Left lung (tissue), 10 donors: Measurements from ENCODE around the gene HSD17B1. TPM values are rescaled to one million over a fixed set of nuclear protein-coding genes. Genes with fewer than 3 reads are reported as not detected.
A peak's percentile ranks its signal among the peaks of the same experiment; 100 is the strongest.

Experiments
- ATAC-seq: fragments of 200-7000 bp; cut with Tn5 transposase; one replicate; pipeline ENCODE4 v1.9.1; 2020; ENCODE audit warnings: moderate library complexity
- DNase-seq, 4 donors: peaks; one replicate each; pipeline ENCODE4 v3.0.0-alpha.2; 2013 to 2020
- H3K27ac ChIP-seq, 2 donors: fragments of 200-600 bp; sonication (generic) in 1 of 2; one replicate each; pipeline versions ENCODE4 v1.5.0 to v1.8.0; 2020 to 2021
- H3K27me3 ChIP-seq, 2 donors: fragments of 200-600 bp; sonication (generic) in 1 of 2; one replicate each; pipeline versions ENCODE4 v1.5.0 to v1.8.0; 2020 to 2021
- H3K36me3 ChIP-seq, 2 donors: fragments of 200-600 bp; sonication (generic) in 1 of 2; one replicate each; pipeline versions ENCODE4 v1.5.0 to v1.8.0; 2020 to 2021
- H3K4me1 ChIP-seq, 2 donors: fragments of 200-600 bp; one replicate each; pipeline ENCODE4 v1.8.0; 2021
- H3K4me3 ChIP-seq, 2 donors: fragments of 200-600 bp; sonication (generic) in 1 of 2; one replicate each; pipeline versions ENCODE4 v1.5.0 to v1.8.0; 2020 to 2021; ENCODE audit warnings: mild to moderate bottlenecking in 1 of 2
- H3K9me3 ChIP-seq, 2 donors: fragments of 200-600 bp; sonication (generic) in 1 of 2; one replicate each; pipeline versions ENCODE4 v1.5.0 to v1.8.0; 2020 to 2021
- intact Hi-C, 2 donors: fragments of 100-400 bp; cut with DNase I; formaldehyde crosslinking; loops; one replicate each; pipeline versions ENCODE4 v1.11.2 to v1.14.2; 2022
- polyA plus RNA-seq, 6 donors: library from polyadenylated mRNA; unstranded; fragments of 120-200 nt; gene quantifications; one replicate each; pipeline ENCODE4 v1.2.1, GENCODE V29; 2013; ENCODE audit not compliant: insufficient read length in 6 of 6
- total RNA-seq, 2 donors: library from RNA; stranded (reverse); fragmentation: NEBNext Ultra II Directional; extraction: Animal tissue kit (Norgen Biotek cat#: 25700); gene quantifications; one replicate each; pipeline ENCODE4 v1.2.1, GENCODE V29; 2021
- TF ChIP-seq, protein P1 (sequence below), 2 donors: fragments of 200-600 bp; sonication (generic) in 1 of 2; IDR thresholded peaks; one replicate each; pipeline versions ENCODE4 v1.5.0 to v1.8.0; 2021; ENCODE audit warnings: antibody characterized with exemption in 2 of 2
- donor health status: DM: no; HTN: yes; CAD: no.
- donor health status: DM: no; HTN: no; CAD: no.

Gene HSD17B1
- total and polyA plus RNA-seq, 8 donors = 1.2 to 5.8 (median 4.2) TPM

- Histone ChIP-seq H3K4me3 (peak overlapping the region in 1 of 2 donors; percentile 96), H3K27me3 (no peaks in the 10 kb centered on the region), H3K9me3 (no peaks in the 10 kb centered on the region), H3K27ac (no peak overlapping the region), H3K4me1 (peaks cover 31 to 61% of the 10 kb centered on the region in 2 donors), H3K36me3 (peaks cover 0 to 30% of the 10 kb centered on the region in 2 donors)
- DNase-seq (no peak), ATAC-seq (no peak)
- TF ChIP-seq, protein P1, sequence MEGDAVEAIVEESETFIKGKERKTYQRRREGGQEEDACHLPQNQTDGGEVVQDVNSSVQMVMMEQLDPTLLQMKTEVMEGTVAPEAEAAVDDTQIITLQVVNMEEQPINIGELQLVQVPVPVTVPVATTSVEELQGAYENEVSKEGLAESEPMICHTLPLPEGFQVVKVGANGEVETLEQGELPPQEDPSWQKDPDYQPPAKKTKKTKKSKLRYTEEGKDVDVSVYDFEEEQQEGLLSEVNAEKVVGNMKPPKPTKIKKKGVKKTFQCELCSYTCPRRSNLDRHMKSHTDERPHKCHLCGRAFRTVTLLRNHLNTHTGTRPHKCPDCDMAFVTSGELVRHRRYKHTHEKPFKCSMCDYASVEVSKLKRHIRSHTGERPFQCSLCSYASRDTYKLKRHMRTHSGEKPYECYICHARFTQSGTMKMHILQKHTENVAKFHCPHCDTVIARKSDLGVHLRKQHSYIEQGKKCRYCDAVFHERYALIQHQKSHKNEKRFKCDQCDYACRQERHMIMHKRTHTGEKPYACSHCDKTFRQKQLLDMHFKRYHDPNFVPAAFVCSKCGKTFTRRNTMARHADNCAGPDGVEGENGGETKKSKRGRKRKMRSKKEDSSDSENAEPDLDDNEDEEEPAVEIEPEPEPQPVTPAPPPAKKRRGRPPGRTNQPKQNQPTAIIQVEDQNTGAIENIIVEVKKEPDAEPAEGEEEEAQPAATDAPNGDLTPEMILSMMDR (IDR thresholded peaks at IDR 0.05) = no peak
- intact Hi-C loops = no loop called here
These were observed 11.2 kb downstream of the HSD17B1 start for GRCh38 chr17:42563950-42564349.

- Histone ChIP-seq H3K4me1 (peaks cover 31 to 65% of the 10 kb centered on the region in 2 donors), H3K27ac (peak overlapping the region in 1 of 2 donors; percentile 23), H3K27me3 (no peaks in the 10 kb centered on the region), H3K9me3 (no peaks in the 10 kb centered on the region), H3K4me3 (no peak overlapping the region), H3K36me3 (peaks cover 0 to 40% of the 10 kb centered on the region in 2 donors)
- TF ChIP-seq, protein P1 (IDR thresholded peaks at IDR 0.05) = no peak
- intact Hi-C loops = no loop called here
- no peak for DNase-seq
- no peak for ATAC-seq
These were observed 12.2 kb downstream of the HSD17B1 start for GRCh38 chr17:42564815-42565522.

- peak overlapping the region in 1 of 2 donors; percentile 97 for H3K27ac ChIP-seq
- no peak overlapping the region for H3K4me3 ChIP-seq
- H3K4me1 ChIP-seq = peaks cover 31 to 71% of the 10 kb centered on the region in 2 donors
- H3K9me3 ChIP-seq = no peaks in the 10 kb centered on the region
- no peak for DNase-seq
- no peak for ATAC-seq
- H3K27me3 ChIP-seq = no peaks in the 10 kb centered on the region
- TF ChIP-seq, protein P1 (IDR thresholded peaks at IDR 0.05) = no peak
- H3K36me3 ChIP-seq = peaks cover 0 to 47% of the 10 kb centered on the region in 2 donors
- intact Hi-C loops = no loop called here
These were observed 12.9 kb downstream of the HSD17B1 start for GRCh38 chr17:42565523-42566214.

GRCh38 chr17:42566215-42566882, 13.6 kb downstream of the HSD17B1 start:
- H3K36me3 ChIP-seq = peaks cover 0 to 54% of the 10 kb centered on the region in 2 donors
- TF ChIP-seq, protein P1 (IDR thresholded peaks at IDR 0.05) = no peak
- peaks cover 29 to 74% of the 10 kb centered on the region in 2 donors for H3K4me1 ChIP-seq
- H3K4me3 ChIP-seq = peak overlapping the region; percentile 96
- intact Hi-C loops = no loop called here
- ATAC-seq = peak; percentile 7
- no peaks in the 10 kb centered on the region for H3K27me3 ChIP-seq
- H3K27ac ChIP-seq = peak overlapping the region; percentile 92 to 97
- H3K9me3 ChIP-seq = no peaks in the 10 kb centered on the region
- no peak for DNase-seq
